Mesenchymal stem cell (in vitro differentiated cells and primary cell): ENCODE data around the gene NTF3.

Experiments
- DNase-seq: peaks from one replicate; pipeline ENCODE4 v3.0.0-alpha.2; 2013
- H2AFZ ChIP-seq: one replicate; pipeline ENCODE4 v1.6.1; 2013; ENCODE audit warnings: low read depth, mild to moderate bottlenecking, control low read depth, inconsistent platforms, low read length, moderate library complexity
- H2AK5ac ChIP-seq: 2 replicates; pipeline ENCODE4 v1.6.1; 2013; ENCODE audit warnings: low read length, moderate library complexity, mild to moderate bottlenecking, inconsistent platforms; ENCODE audit not compliant: severe bottlenecking
- H2BK120ac ChIP-seq: one replicate; pipeline ENCODE4 v1.6.1; 2013; ENCODE audit warnings: low read depth, mild to moderate bottlenecking, inconsistent platforms, low read length, moderate library complexity
- H2BK12ac ChIP-seq, 2 experiments: one replicate each; pipeline ENCODE4 v1.6.1; 2013; ENCODE audit warnings: inconsistent platforms in 2 of 2, low read length in 2 of 2, mild to moderate bottlenecking in 2 of 2, moderate library complexity in 2 of 2, control low read depth in 1 of 2
- H2BK15ac ChIP-seq: one replicate; pipeline ENCODE4 v1.6.1; 2013; ENCODE audit warnings: mild to moderate bottlenecking, low read depth, inconsistent platforms; ENCODE audit not compliant: poor library complexity, severe bottlenecking
- H2BK5ac ChIP-seq: 2 replicates; pipeline ENCODE4 v1.6.1; 2013; ENCODE audit warnings: low read depth, mild to moderate bottlenecking, low read length, control low read depth, inconsistent platforms; ENCODE audit not compliant: poor library complexity, severe bottlenecking
- H3K14ac ChIP-seq, 2 experiments: one replicate each; pipeline ENCODE4 v1.6.1; 2013; ENCODE audit warnings: inconsistent platforms in 2 of 2, low read length in 2 of 2, control low read depth in 1 of 2, mild to moderate bottlenecking in 1 of 2, moderate library complexity in 1 of 2
- H3K18ac ChIP-seq, 2 experiments: one replicate each; pipeline ENCODE4 v1.6.1; 2013; ENCODE audit warnings: inconsistent platforms in 2 of 2, low read length in 2 of 2, control low read depth in 1 of 2, low read depth in 1 of 2, mild to moderate bottlenecking in 1 of 2
- H3K23ac ChIP-seq, 2 experiments: one replicate each; pipeline ENCODE4 v1.6.1; 2013; ENCODE audit warnings: inconsistent platforms in 2 of 2, low read length in 2 of 2, mild to moderate bottlenecking in 2 of 2, moderate library complexity in 2 of 2, control low read depth in 1 of 2
- H3K27ac ChIP-seq: 2 replicates; pipeline ENCODE4 v1.5.1; 2013; ENCODE audit warnings: mild to moderate bottlenecking, moderate library complexity, low read length, control low read depth, inconsistent platforms; ENCODE audit not compliant: poor library complexity, severe bottlenecking
- H3K27me3 ChIP-seq, 2 experiments: 2 replicates each; pipeline versions ENCODE4 v1.6.1 to v1.7.0; 2013; ENCODE audit warnings: low read length in 2 of 2, mild to moderate bottlenecking in 2 of 2, moderate library complexity in 2 of 2, control low read depth in 1 of 2, inconsistent platforms in 1 of 2; ENCODE audit not compliant: control insufficient read depth in 1 of 2, insufficient read depth in 1 of 2
- H3K36me3 ChIP-seq, 2 experiments: 2 replicates each; pipeline versions ENCODE4 v1.6.1 to v1.7.0; 2013; ENCODE audit warnings: low read length in 2 of 2, control low read depth in 1 of 2, inconsistent platforms in 1 of 2, low read depth in 1 of 2, mild to moderate bottlenecking in 1 of 2; ENCODE audit not compliant: insufficient read depth in 2 of 2, control insufficient read depth in 1 of 2
- H3K4ac ChIP-seq, 2 experiments: one replicate each; pipeline ENCODE4 v1.6.1; 2013; ENCODE audit warnings: inconsistent platforms in 2 of 2, low read length in 2 of 2, mild to moderate bottlenecking in 2 of 2, moderate library complexity in 2 of 2, control low read depth in 1 of 2, low read depth in 1 of 2
- H3K4me1 ChIP-seq: 2 replicates; pipeline ENCODE4 v1.6.1; 2013; ENCODE audit warnings: low read depth, low read length, control low read depth; ENCODE audit not compliant: control insufficient read depth, insufficient read depth
- H3K4me2 ChIP-seq: 2 replicates; pipeline ENCODE4 v1.6.1; 2013; ENCODE audit warnings: low read length, mild to moderate bottlenecking, inconsistent platforms; ENCODE audit not compliant: poor library complexity, severe bottlenecking
- H3K4me3 ChIP-seq, 2 experiments: 2 replicates each; pipeline versions ENCODE4 v1.5.1 to v1.7.0; 2013; ENCODE audit warnings: low read length in 2 of 2, mild to moderate bottlenecking in 2 of 2, control low read depth in 1 of 2, low read depth in 1 of 2; ENCODE audit not compliant: insufficient read depth in 1 of 2
- H3K79me1 ChIP-seq: replicated peaks from 2 replicates; pipeline ENCODE4 v1.6.1; 2013; ENCODE audit warnings: mild to moderate bottlenecking, control low read depth, low read length, inconsistent platforms; ENCODE audit not compliant: poor library complexity, severe bottlenecking
- H3K9ac ChIP-seq: 2 replicates; pipeline ENCODE4 v1.7.0; 2013; ENCODE audit warnings: mild to moderate bottlenecking, low read length, moderate library complexity
- H3K9me3 ChIP-seq: 2 replicates; pipeline ENCODE4 v1.7.0; 2013; ENCODE audit warnings: mild to moderate bottlenecking, low read length; ENCODE audit not compliant: control insufficient read depth
- H4K8ac ChIP-seq: one replicate; pipeline ENCODE4 v1.6.1; 2013; ENCODE audit warnings: inconsistent platforms, mild to moderate bottlenecking, low read length, moderate library complexity
- H4K91ac ChIP-seq: one replicate; pipeline ENCODE4 v1.6.1; 2013; ENCODE audit warnings: mild to moderate bottlenecking, low read length, inconsistent platforms
- WGBS: methylation state at CpG from one replicate; pipeline ENCODE4 v1.1.7; 2013; ENCODE audit warnings: mixed read lengths; 5-methylcytosine and 5-hydroxymethylcytosine counted together

Gene NTF3

GRCh38 chr12:5488626-5488955, 56.7 kb downstream of the NTF3 start:
- H2BK120ac ChIP-seq = no peak overlapping the region
- H4K91ac ChIP-seq = no peak overlapping the region
- peak; percentile 72 for DNase-seq
- H2AFZ ChIP-seq = no peak overlapping the region
- 0% methylated on average over 1 of the region's 2 CpGs for WGBS
- no peak overlapping the region for H3K14ac ChIP-seq
- no peak overlapping the region for H2BK15ac ChIP-seq
- no peak overlapping the region for H2AK5ac ChIP-seq
- no peak overlapping the region for H4K8ac ChIP-seq
- H2BK12ac ChIP-seq = no peak overlapping the region
- H3K4me1 ChIP-seq = no peaks in the 10 kb centered on the region
- H3K36me3 ChIP-seq = no peaks in the 10 kb centered on the region
- peaks cover 0 to 5% of the 10 kb centered on the region in 2 experiments for H3K27me3 ChIP-seq
- no peak overlapping the region for H3K4me2 ChIP-seq
- no peak overlapping the region for H3K9ac ChIP-seq
- no peak overlapping the region for H3K4me3 ChIP-seq
- no peak overlapping the region for H2BK5ac ChIP-seq
- H3K23ac ChIP-seq = no peak overlapping the region
- no peaks in the 10 kb centered on the region for H3K9me3 ChIP-seq
- H3K18ac ChIP-seq = no peak overlapping the region
- no peak overlapping the region for H3K27ac ChIP-seq
- no peaks in the 10 kb centered on the region for H3K79me1 ChIP-seq
- no peak overlapping the region for H3K4ac ChIP-seq

DNA sequence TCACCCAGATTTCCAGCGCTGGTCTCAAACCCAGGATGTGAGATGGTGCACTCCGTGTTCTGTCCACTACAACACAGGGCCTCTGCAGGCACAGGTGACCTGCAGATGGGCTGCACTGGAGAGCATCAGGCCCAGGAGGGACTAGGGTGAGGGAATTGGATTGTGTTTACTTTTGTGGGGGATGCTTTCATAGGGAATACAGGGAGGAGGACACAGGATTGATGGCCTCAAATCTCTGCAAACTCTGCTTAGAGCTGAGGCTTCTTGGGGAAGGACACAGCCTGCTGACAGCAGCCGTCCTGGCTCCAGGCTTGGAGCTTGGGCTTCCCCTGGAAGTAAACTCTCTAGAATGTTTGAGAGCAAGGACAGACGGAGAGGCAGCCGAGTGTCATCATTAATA, 57.1 kb downstream of the NTF3 start:
- H3K4me3 ChIP-seq = no peak overlapping the region
- no peak overlapping the region for H4K91ac ChIP-seq
- H2AK5ac ChIP-seq = no peak overlapping the region
- peaks cover 0 to 5% of the 10 kb centered on the region in 2 experiments for H3K27me3 ChIP-seq
- H3K4ac ChIP-seq = peak overlapping the region in 1 of 2 experiments; percentile 15
- no peaks in the 10 kb centered on the region for H3K36me3 ChIP-seq
- no peak overlapping the region for H4K8ac ChIP-seq
- no peak overlapping the region for H2BK15ac ChIP-seq
- H3K9me3 ChIP-seq = no peaks in the 10 kb centered on the region
- no peak overlapping the region for H2AFZ ChIP-seq
- no peak overlapping the region for H3K18ac ChIP-seq
- no peaks in the 10 kb centered on the region for H3K4me1 ChIP-seq
- H2BK5ac ChIP-seq = no peak overlapping the region
- no peak overlapping the region for H3K9ac ChIP-seq
- H3K14ac ChIP-seq = no peak overlapping the region
- 53% methylated on average over 5 of the region's 5 CpGs for WGBS
- no peak overlapping the region for H3K23ac ChIP-seq
- H3K79me1 ChIP-seq = no peaks in the 10 kb centered on the region
- no peak overlapping the region for H3K27ac ChIP-seq
- peak; percentile 18 for DNase-seq
- H2BK120ac ChIP-seq = no peak overlapping the region
- peak overlapping the region in 1 of 2 experiments; percentile 31 for H2BK12ac ChIP-seq
- H3K4me2 ChIP-seq = no peak overlapping the region

- Histone ChIP-seq H3K4me2 (no peak overlapping the region), H2BK15ac (no peak overlapping the region), H2BK120ac (no peak overlapping the region), H3K4me1 (no peaks in the 10 kb centered on the region), H3K9me3 (no peaks in the 10 kb centered on the region), H3K18ac (peak overlapping the region in 1 of 2 experiments; percentile 11), H2AFZ (no peak overlapping the region), H3K4ac (no peak overlapping the region), H4K8ac (no peak overlapping the region), H3K9ac (peak overlapping the region; percentile 4), H3K23ac (no peak overlapping the region), H3K14ac (no peak overlapping the region), H4K91ac (no peak overlapping the region), H2BK5ac (no peak overlapping the region), H3K4me3 (no peak overlapping the region), H3K36me3 (no peaks in the 10 kb centered on the region), H3K27me3 (peaks cover 0 to 5% of the 10 kb centered on the region in 2 experiments), H2AK5ac (no peak overlapping the region), H2BK12ac (no peak overlapping the region), H3K79me1 (no peaks in the 10 kb centered on the region), H3K27ac (no peak overlapping the region)
- 91% methylated on average over 13 of the region's 14 CpGs for WGBS
- DNase-seq = no peak
Measured at GRCh38 chr12:5489760-5490406, 58.0 kb downstream of the NTF3 start.

- Histone ChIP-seq H4K91ac (no peak overlapping the region), H3K36me3 (no peaks in the 10 kb centered on the region), H3K14ac (no peak overlapping the region), H4K8ac (no peak overlapping the region), H2BK12ac (no peak overlapping the region), H3K9me3 (no peaks in the 10 kb centered on the region), H3K4me1 (no peaks in the 10 kb centered on the region), H3K79me1 (no peaks in the 10 kb centered on the region), H2AK5ac (no peak overlapping the region), H3K4ac (no peak overlapping the region), H2BK120ac (no peak overlapping the region), H3K27me3 (peaks cover 0 to 5% of the 10 kb centered on the region in 2 experiments), H2BK15ac (no peak overlapping the region), H3K18ac (no peak overlapping the region), H3K4me3 (no peak overlapping the region), H3K4me2 (no peak overlapping the region), H3K27ac (no peak overlapping the region), H3K23ac (no peak overlapping the region), H3K9ac (no peak overlapping the region), H2AFZ (no peak overlapping the region), H2BK5ac (no peak overlapping the region)
- WGBS = 60% methylated on average over 4 of the region's 4 CpGs
- DNase-seq = peak; percentile 36
Measured at GRCh38 chr12:5492562-5492961, 60.7 kb downstream of the NTF3 start.
